GM18499 (cell line): Measurements from ENCODE around the gene ANKS1B.

Source experiments
- ATAC-seq: cut with Tn5 transposase; IDR thresholded peaks from one replicate; pipeline ENCODE4 v1.9.1; 2021; ENCODE audit warnings: moderate number of reproducible peaks; ENCODE audit not compliant: insufficient read depth, unreplicated experiment

The ANKS1B gene

DNA sequence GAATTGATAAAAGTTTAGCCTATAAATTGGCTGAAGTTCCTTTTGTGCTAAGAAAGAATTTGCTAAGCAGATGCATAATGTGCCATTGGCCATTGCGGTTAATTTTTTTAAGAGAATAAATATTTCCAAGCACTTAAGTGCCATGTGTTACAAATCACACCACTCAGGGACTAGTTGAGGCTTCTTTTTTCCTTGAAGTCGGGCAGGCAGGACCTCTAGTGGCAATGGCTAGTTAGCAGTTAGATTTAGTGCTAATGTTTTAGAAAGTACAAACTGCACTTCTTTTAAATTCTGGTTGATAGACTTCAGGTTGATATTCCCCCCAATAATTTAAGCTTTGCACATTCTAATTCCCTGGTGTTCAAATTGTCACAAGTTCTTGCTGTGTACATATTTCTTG is 1045.4 kb downstream of the ANKS1B start:
- ATAC-seq, result no peak

DNA sequence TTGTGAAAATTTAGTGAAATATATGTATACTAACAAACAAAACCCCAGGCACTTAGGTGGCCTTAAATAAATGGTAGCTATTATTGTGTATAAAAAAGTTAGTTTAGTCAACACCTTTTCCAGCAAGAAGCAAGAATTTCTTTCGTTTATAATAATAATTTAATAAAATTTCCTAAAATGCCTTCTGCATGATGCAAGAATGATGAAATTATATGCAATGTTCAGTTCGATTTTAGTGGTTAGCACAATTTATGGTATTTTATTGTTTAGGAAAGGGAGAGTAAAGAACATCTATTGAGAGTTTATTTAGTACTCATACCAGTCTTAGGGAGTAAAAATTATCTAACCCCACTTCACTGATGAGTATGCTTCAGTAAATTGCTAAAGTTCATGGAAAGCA is 1048.9 kb downstream of the ANKS1B start:
- ATAC-seq, result no peak

GRCh38 chr12:98922871-98923270 is 1061.9 kb downstream of the ANKS1B start:
- no peak for ATAC-seq

- ATAC-seq, result no peak
Measured at GRCh38 chr12:98918176-98918863, 1066.4 kb downstream of the ANKS1B start.

DNA sequence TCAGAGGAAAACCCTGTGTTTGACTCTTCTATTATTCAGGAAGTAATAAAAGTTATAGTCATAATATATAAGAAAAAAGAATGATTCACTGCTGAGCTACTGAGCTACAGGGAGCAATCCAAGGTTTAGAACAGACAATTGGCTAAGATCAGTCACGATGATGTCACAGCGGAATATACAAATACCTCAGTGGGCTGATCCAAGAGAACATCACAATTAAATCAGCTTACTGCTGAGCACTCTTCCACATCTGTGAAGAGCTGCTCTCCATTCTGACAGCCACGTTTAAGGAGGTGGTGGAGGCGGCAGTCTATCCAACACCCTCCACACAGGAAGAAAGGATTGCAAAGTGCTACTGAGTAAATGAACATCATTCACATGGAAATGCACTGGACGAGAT is 1068.6 kb downstream of the ANKS1B start:
- ATAC-seq, result no peak

GRCh38 chr12:98912401-98912974 is 1072.2 kb downstream of the ANKS1B start:
- no peak for ATAC-seq

- ATAC-seq, result no peak
Measured at GRCh38 chr12:98911396-98911795, 1073.3 kb downstream of the ANKS1B start.

- no peak for ATAC-seq
Measured at GRCh38 chr12:98909746-98910145, 1075.0 kb downstream of the ANKS1B start.

DNA sequence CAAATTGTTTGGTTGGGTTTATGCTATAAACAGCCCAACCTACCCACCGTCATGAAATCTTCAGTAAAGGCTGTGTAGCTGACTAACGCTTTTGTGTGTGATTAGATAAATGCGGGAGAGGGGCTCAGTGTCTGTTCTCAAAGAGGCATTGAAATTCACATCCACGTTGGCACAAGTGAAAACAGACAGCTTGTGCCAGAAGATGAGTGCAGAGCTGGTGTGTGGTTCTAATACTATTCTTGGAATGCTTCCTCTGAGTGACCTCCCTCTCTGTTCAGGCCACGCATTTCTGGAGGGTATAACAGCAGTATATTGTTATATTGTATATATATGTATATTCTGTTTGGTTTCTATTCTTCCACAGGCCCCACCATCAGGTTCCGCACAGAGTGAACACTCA is 1075.9 kb downstream of the ANKS1B start:
- no peak for ATAC-seq

DNA sequence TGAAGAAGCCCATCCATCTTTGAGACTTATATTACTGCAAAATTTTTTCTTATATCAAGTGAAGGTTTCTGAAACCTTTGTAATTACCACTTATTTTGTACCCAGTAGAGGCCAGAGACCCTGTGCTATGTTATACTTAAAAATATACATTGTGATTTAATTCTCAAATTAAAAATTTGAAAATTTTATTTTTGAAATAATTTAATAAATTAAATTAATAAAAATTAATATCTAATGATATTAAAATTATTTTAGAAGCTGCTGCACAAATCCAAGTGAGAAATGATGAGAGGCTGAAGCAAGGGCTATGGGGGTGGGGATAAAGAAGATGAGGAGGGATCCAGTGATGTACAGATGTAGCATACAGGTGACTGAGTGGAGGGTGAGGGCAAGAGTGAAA is 1080.9 kb downstream of the ANKS1B start:
- ATAC-seq, result no peak

GRCh38 chr12:98901189-98901588 is 1083.5 kb downstream of the ANKS1B start:
- ATAC-seq, result no peak

GRCh38 chr12:98896938-98897337 is 1087.8 kb downstream of the ANKS1B start:
- no peak for ATAC-seq

DNA sequence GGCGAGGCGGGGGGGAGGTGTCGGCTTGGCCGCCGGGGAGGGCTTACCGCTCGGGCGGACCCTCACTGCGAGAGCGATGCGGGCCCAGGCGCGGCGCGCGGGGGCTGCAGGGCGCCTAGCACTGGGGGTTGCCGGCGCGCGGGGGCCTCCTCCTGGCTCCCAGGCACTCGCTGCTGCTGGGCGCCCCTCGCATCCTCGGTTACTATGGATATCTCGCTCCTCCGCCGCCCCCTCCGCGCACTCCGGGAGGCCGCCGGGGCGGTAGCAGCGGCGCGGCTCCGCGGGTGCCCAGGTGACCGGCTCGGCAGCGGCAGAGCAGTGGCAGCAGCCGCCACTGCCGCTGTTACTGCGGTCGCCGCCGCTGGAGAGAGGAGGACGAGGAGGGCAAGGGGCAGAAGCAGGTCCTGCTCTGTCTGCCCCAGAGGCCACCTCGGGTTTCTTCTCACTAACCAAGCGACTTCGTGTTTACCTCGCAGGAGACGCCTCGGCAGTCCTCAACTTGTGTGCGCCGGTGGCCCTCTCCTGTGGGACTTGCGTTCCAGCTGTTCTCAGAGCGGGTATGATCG is 1089.6 kb downstream of the ANKS1B start:
- no peak for ATAC-seq

DNA sequence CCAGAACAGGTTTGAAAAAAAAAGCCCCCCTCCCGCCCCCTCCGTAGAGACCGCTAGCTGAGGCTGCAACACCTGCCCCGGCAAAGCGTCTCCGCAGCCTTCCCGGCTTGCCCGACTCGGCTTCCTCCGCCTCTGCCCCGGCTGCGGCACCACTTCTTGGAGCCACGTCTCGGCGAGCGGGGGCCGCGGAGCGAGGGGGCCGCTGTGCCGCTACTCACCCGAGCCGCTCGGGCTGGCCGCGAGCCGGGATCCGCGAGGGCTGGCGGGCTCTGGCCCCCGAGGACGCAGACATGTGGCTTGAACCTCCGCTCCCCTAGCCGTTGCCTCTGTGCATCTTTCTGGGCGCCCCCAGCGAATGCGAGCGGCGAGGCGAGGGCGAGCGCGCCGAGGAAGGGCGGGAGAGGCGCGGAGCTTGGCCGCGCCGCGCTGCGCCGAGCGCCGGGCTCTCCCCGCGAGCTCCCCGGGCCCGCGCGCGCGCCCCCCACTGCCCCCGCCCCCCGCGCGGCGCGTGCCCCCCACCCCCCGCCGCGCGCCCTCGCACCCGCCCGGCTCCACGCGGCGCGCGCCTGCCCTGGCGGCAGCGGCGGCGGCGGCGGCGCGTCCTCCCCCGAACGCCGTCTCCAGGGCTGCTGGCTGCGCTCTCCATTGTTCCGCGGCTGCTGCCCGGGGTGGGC is 1090.2 kb downstream of the ANKS1B start:
- no peak for ATAC-seq

- no peak for ATAC-seq
Measured at GRCh38 chr12:98893675-98894411, 1090.9 kb downstream of the ANKS1B start.

DNA sequence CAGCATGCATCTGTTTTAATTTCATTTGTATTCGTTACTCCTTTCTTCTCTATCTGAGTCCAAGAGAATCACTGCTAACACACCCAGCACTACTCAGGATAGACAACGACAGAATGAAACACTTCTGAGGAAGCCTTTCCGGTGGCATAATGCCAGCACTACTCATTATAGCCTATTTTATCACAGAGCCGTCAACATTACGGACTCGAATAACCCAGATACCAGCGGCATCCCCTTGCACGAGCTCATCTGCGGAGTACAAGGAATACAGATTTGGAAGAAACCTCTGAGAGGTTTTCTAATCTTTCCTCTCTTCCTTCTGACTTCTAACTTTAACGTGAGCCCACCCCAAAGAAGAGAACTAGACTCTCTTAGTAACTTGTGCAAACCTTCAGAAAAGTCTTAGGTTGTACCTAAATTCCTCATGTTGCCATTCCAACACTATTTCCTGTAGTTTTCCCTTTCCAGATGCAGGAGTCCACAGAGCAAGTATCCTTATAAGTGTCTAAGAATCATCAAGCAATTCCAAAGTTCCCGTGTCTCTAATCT is 1091.5 kb downstream of the ANKS1B start:
- no peak for ATAC-seq

GRCh38 chr12:98885778-98886177 is 1099.0 kb downstream of the ANKS1B start:
- no peak for ATAC-seq

GRCh38 chr12:98883231-98883630 is 1101.5 kb downstream of the ANKS1B start:
- ATAC-seq, result no peak

- no peak for ATAC-seq
Measured at GRCh38 chr12:98882526-98882925, 1102.2 kb downstream of the ANKS1B start.

- ATAC-seq, result no peak
Measured at GRCh38 chr12:98873776-98874175, 1111.0 kb downstream of the ANKS1B start.
